ENCODE data around the gene NPNT. TPM values are rescaled to one million over a fixed set of nuclear protein-coding genes. Genes with fewer than 3 reads are reported as not detected.
"Not testable (repeated sequence)": the region's sequence is repeated elsewhere in the genome, so short reads cannot be mapped to it uniquely, and the experiment has no call there.

NPNT gene
- 10 to 100 TPM; 15.6 to 53.8 (median 40.7) TPM for total RNA-seq

- H3K27ac ChIP-seq: peak within 1 kb of the TSS; percentile 39 to 81 (median 75)
- no peaks in the 10 kb centered on the region for H3K36me3 ChIP-seq
- peak within 1 kb of the TSS; percentile 47 to 68 (median 58) for H3K4me3 ChIP-seq
- peaks cover 0 to 29% of the 10 kb centered on the region in 2 donors for H3K27me3 ChIP-seq
- TF ChIP-seq POLR2A (IDR thresholded peaks at IDR 0.05) (peak in 1 of 2 donors; percentile 22), EP300 (IDR thresholded peaks at IDR 0.05) (no peak)
- no peaks in the 10 kb centered on the region for H3K9me3 ChIP-seq
- peaks cover 0 to 30% (median 0%) of the 10 kb centered on the region in 4 donors for H3K4me1 ChIP-seq
- no peak for DNase-seq (ENCODE audit: low spot score in 2 of 2)
- 3% methylated on average over 24 to 31 of the region's 56 CpGs for WGBS, 2 donors
These were observed at the start of gene NPNT for GRCh38 chr4:105894660-105895582. TSS of gene NPNT (plus strand) at chr4:105895471. CDS start at chr4:105895653, 182 bp downstream.

GRCh38 chr4:105845559-105845958 lies 49.7 kb upstream of the NPNT start:
- DNase-seq (ENCODE audit: low spot score in 2 of 2): no peak
- H3K4me1 ChIP-seq: no peaks in the 10 kb centered on the region

GRCh38 chr4:105848359-105848758 lies 46.9 kb upstream of the NPNT start:
- H3K4me3 ChIP-seq; H3K9me3 ChIP-seq; H3K27ac ChIP-seq; H3K27me3 ChIP-seq; DNase-seq (ENCODE audit: low spot score in 2 of 2); H3K4me1 ChIP-seq: not testable (repeated sequence)
- H3K36me3 ChIP-seq: peaks cover 0 to 18% (median 0%) of the 10 kb centered on the region in 3 donors
- WGBS, 2 donors: 90 to 91% methylated on average over 6 of the region's 6 CpGs

More at GRCh38 chr4:105845559-105845958, 49.7 kb upstream of the NPNT start:
- WGBS, 2 donors: 58 to 61% methylated on average over 3 of the region's 3 CpGs
- Histone ChIP-seq H3K36me3 (peaks cover 0 to 27% (median 0%) of the 10 kb centered on the region in 3 donors), H3K4me3 (no peak overlapping the region), H3K9me3 (no peaks in the 10 kb centered on the region), H3K27ac (no peak overlapping the region), H3K27me3 (no peaks in the 10 kb centered on the region)
- TF ChIP-seq CTCF (IDR thresholded peaks at IDR 0.05): no peak
- no peak for TF ChIP-seq EP300 (IDR thresholded peaks at IDR 0.05)
- TF ChIP-seq POLR2A (IDR thresholded peaks at IDR 0.05): no peak

GRCh38 chr4:105851196-105851595 lies 44.1 kb upstream of the NPNT start:
- H3K36me3 ChIP-seq: peaks cover 0 to 8% (median 0%) of the 10 kb centered on the region in 3 donors
- TF ChIP-seq EP300 (IDR thresholded peaks at IDR 0.05): no peak
- TF ChIP-seq CTCF (IDR thresholded peaks at IDR 0.05): no peak
- no peak for TF ChIP-seq POLR2A (IDR thresholded peaks at IDR 0.05)
- H3K27me3 ChIP-seq: no peaks in the 10 kb centered on the region
- WGBS, 2 donors: 95 to 99% methylated on average over 3 of the region's 3 CpGs
- H3K4me1 ChIP-seq: no peaks in the 10 kb centered on the region
- no peak for DNase-seq (ENCODE audit: low spot score in 2 of 2)
- no peak overlapping the region for H3K27ac ChIP-seq
- no peak overlapping the region for H3K4me3 ChIP-seq
- H3K9me3 ChIP-seq: peaks cover 0 to 25% (median 0%) of the 10 kb centered on the region in 4 donors

GRCh38 chr4:105852230-105852629 lies 43.0 kb upstream of the NPNT start:
- Histone ChIP-seq H3K36me3 (peaks cover 0 to 12% (median 0%) of the 10 kb centered on the region in 3 donors), H3K9me3 (peaks cover 0 to 28% (median 0%) of the 10 kb centered on the region in 4 donors)
- H3K27me3 ChIP-seq; H3K4me3 ChIP-seq; H3K27ac ChIP-seq; H3K4me1 ChIP-seq; DNase-seq (ENCODE audit: low spot score in 2 of 2): not testable (repeated sequence)
- 93 to 96% methylated on average over 2 of the region's 2 CpGs for WGBS, 2 donors

GRCh38 chr4:105858466-105859040 lies 36.7 kb upstream of the NPNT start:
- no peak overlapping the region for H3K27ac ChIP-seq
- no peak for DNase-seq (ENCODE audit: low spot score in 2 of 2)
- WGBS, 2 donors: 92 to 93% methylated on average over 10 of the region's 10 CpGs
- peaks cover 0 to 60% (median 3%) of the 10 kb centered on the region in 4 donors for H3K9me3 ChIP-seq
- TF ChIP-seq CTCF (IDR thresholded peaks at IDR 0.05): no peak
- TF ChIP-seq POLR2A (IDR thresholded peaks at IDR 0.05): no peak
- no peak for TF ChIP-seq EP300 (IDR thresholded peaks at IDR 0.05)
- peaks cover 0 to 16% (median 0%) of the 10 kb centered on the region in 3 donors for H3K36me3 ChIP-seq
- no peak overlapping the region for H3K4me3 ChIP-seq
- no peaks in the 10 kb centered on the region for H3K27me3 ChIP-seq
- no peaks in the 10 kb centered on the region for H3K4me1 ChIP-seq

All from tibial nerve (tissue), 4 donors.